Smooth muscle cell (in vitro differentiated cells): ENCODE data around the gene MEST. TPM values are rescaled to one million over a fixed set of nuclear protein-coding genes. Genes with fewer than 3 reads are reported as not detected.

Experiments
- DNase-seq: peaks from one replicate; lab custom pipeline; 2025; ENCODE audit not compliant: unreplicated experiment; lab: John Stamatoyannopoulos, UW
- H2AFZ ChIP-seq: fragments of 200-600 bp; sonication (generic); 2 replicates; pipeline ENCODE4 v1.6.0; 2016; ENCODE audit warnings: antibody characterized with exemption, low read depth, mild to moderate bottlenecking
- H3F3A ChIP-seq: fragments of 200-600 bp; sonication (generic); 2 replicates; pipeline ENCODE4 v1.6.0; 2017; ENCODE audit warnings: antibody characterized with exemption, low read depth
- H3K27ac ChIP-seq: fragments of 200-600 bp; sonication (generic); 2 replicates; pipeline ENCODE4 v1.5.1; 2016; ENCODE audit warnings: low read depth, mild to moderate bottlenecking
- H3K27me3 ChIP-seq: fragments of 200-600 bp; sonication (generic); 2 replicates; pipeline ENCODE4 v1.6.1; 2016; ENCODE audit warnings: low read depth, mild to moderate bottlenecking
- H3K36me3 ChIP-seq: fragments of 200-600 bp; sonication (generic); 2 replicates; pipeline ENCODE4 v1.5.1; 2016; ENCODE audit warnings: low read depth
- H3K4me1 ChIP-seq: fragments of 200-600 bp; sonication (generic); 2 replicates; pipeline ENCODE4 v1.5.1; 2016; ENCODE audit warnings: low read depth
- H3K4me2 ChIP-seq: fragments of 200-600 bp; sonication (generic); 2 replicates; pipeline ENCODE4 v1.6.0; 2016; ENCODE audit warnings: mild to moderate bottlenecking
- H3K4me3 ChIP-seq: fragments of 200-600 bp; sonication (generic); 2 replicates; pipeline ENCODE4 v1.5.1; 2016; ENCODE audit warnings: mild to moderate bottlenecking
- H3K79me2 ChIP-seq: fragments of 200-600 bp; sonication (generic); 2 replicates; pipeline ENCODE4 v1.6.0; 2016; ENCODE audit warnings: low read depth, mild to moderate bottlenecking
- H3K9ac ChIP-seq: fragments of 200-600 bp; sonication (generic); 2 replicates; pipeline ENCODE4 v1.6.0; 2016; ENCODE audit warnings: low read depth
- H3K9me3 ChIP-seq: fragments of 200-600 bp; sonication (generic); replicated peaks from 2 replicates; pipeline ENCODE4 v1.5.1; 2016; ENCODE audit warnings: low read depth
- H4K20me1 ChIP-seq: fragments of 200-600 bp; sonication (generic); 2 replicates; pipeline ENCODE4 v1.6.0; 2016; ENCODE audit warnings: low read depth
- WGBS: methylation state at CpG from one replicate; pipeline ENCODE4 v1.1.7; 2016; ENCODE audit warnings: low lambda C conversion rate; 5-methylcytosine and 5-hydroxymethylcytosine counted together
- polyA plus RNA-seq: library from polyadenylated mRNA; unstranded; fragments of >200 nt; fragmentation: Nextera tagmentation; extraction: Ambion mirVana; gene quantifications from 2 replicates; pipeline ENCODE4 v1.2.1, GENCODE V29; 2016
- total RNA-seq: library from RNA; depleted of rRNA; stranded (reverse); fragments of >200 nt; gene quantifications from 2 replicates; pipeline ENCODE4 v1.2.3, GENCODE V29; 2014
- TF ChIP-seq, protein P1 (sequence below): fragments of 200-600 bp; sonication (generic); IDR thresholded peaks from 2 replicates; pipeline ENCODE4 v1.5.1; 2017; ENCODE audit warnings: borderline replicate concordance, mild to moderate bottlenecking, antibody characterized with exemption; ENCODE audit not compliant: insufficient read depth, poor library complexity, severe bottlenecking

Gene MEST
- total and polyA plus RNA-seq, 2 experiments from 2014 or later, result 1,229 to 1,655 TPM

DNA sequence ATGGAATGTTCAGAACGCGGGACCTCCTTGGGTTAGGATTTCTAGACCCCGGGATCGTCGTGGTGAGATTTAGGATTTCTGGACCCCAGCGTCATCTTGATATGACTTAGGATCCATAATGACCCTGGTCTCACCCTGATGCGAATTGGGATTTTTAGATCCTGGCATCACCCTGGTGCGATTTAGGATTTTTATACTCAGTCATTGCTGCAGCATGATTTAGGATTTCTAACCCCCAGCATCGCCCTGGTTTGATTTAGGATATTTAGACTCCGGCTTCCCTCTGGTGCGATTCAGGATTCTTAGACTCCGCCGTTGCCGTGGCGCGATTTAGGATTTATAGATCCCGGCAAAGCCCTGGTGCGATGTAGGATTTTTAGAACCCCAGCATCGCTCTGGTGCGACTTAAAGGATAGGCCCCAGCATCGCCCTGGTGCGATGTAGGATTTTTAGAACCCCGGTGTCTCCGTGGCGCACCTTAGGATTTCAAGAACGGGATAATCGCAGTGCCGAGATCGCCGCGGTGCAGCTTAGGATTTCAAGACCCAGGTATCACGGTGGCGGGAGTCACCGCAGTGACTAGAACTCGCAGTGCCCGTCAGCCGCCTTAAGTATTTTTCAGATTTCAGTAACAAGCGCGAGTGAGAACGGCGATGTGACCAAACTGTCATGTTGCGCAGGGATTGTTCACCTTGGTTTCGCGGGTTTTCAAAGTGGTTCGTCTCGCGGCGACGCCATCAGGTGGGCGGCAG is 814 bp downstream of the MEST start:
- TF ChIP-seq, protein P1, sequence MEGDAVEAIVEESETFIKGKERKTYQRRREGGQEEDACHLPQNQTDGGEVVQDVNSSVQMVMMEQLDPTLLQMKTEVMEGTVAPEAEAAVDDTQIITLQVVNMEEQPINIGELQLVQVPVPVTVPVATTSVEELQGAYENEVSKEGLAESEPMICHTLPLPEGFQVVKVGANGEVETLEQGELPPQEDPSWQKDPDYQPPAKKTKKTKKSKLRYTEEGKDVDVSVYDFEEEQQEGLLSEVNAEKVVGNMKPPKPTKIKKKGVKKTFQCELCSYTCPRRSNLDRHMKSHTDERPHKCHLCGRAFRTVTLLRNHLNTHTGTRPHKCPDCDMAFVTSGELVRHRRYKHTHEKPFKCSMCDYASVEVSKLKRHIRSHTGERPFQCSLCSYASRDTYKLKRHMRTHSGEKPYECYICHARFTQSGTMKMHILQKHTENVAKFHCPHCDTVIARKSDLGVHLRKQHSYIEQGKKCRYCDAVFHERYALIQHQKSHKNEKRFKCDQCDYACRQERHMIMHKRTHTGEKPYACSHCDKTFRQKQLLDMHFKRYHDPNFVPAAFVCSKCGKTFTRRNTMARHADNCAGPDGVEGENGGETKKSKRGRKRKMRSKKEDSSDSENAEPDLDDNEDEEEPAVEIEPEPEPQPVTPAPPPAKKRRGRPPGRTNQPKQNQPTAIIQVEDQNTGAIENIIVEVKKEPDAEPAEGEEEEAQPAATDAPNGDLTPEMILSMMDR, result no peak
- Histone ChIP-seq H3K4me3 (peak overlapping the region; percentile 64), H3K27ac (peak overlapping the region; percentile 23), H3K79me2 (peaks cover 55% of the 10 kb centered on the region), H3K4me2 (peak overlapping the region; percentile 82), H3K27me3 (no peaks in the 10 kb centered on the region), H2AFZ (no peak overlapping the region), H3K4me1 (peaks cover 28% of the 10 kb centered on the region), H4K20me1 (peaks cover 51% of the 10 kb centered on the region), H3K36me3 (no peaks in the 10 kb centered on the region), H3F3A (peaks cover 12% of the 10 kb centered on the region), H3K9ac (peak overlapping the region; percentile 44), H3K9me3 (no peaks in the 10 kb centered on the region)
- DNase-seq, result no peak
- 51% methylated on average over 50 of the region's 50 CpGs for WGBS

DNA sequence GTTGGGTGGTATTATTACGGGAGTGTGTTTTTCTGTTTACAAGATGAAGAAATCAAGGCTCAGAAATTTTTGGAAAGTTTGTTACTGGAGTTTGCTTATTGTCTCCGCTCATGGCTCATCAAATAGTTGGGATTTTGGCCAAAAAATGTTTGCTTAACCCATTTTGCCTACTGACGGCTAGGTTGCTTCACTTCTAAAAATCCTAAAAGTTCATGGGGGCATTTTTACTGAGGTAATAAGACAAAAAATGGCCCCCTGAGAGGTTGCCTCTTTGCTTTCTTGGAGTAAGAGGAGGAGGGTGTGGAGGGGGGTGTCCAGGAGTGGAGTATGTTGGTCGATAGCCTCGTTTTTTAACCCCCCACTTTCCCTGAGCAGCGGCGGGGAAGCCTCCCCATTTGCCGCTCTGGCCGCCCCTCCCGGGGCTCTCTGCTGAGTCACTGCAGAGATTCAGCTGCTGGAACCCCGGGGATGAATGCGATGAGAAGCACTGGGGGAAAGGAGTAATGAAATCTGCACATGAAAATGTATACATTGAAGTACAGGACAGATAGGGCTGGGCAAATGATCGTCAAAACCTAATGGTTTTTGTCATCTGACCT is 1.5 kb downstream of the MEST start:
- peak overlapping the region; percentile 58 for H3K27ac ChIP-seq
- no peak for DNase-seq

DNA sequence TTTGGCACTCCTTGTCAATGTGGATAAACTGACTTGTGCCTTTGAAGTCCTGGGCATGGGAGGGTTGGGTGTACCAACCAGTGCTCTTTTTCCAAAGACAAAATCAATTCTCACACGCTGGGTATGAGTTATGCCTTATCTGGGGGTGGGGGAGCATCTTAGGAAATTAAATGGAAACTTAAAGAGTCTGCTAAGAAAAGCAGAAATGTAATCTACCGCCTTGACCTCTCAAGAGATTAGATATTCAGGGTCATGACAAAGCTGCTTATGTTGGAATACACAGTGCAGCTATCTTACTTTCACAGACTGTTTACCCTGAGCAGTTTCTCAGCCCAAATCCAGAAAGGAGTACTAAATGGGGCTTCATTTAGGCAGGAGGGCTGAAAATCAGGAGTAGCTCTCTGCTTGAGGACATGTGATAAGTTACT is 2.6 kb downstream of the MEST start:
- H3K4me3 ChIP-seq, result peak overlapping the region; percentile 64
- H4K20me1 ChIP-seq, result peaks cover 65% of the 10 kb centered on the region
- 18% methylated on average over 2 of the region's 2 CpGs for WGBS
- H3K4me2 ChIP-seq, result peak overlapping the region; percentile 82
- no peak overlapping the region for H2AFZ ChIP-seq
- H3F3A ChIP-seq, result peaks cover 10% of the 10 kb centered on the region
- no peak overlapping the region for H3K9ac ChIP-seq
- H3K27ac ChIP-seq, result peak overlapping the region; percentile 58
- peaks cover 58% of the 10 kb centered on the region for H3K79me2 ChIP-seq
- H3K4me1 ChIP-seq, result peaks cover 20% of the 10 kb centered on the region
- TF ChIP-seq, protein P1, result no peak
- no peaks in the 10 kb centered on the region for H3K27me3 ChIP-seq
- H3K36me3 ChIP-seq, result no peaks in the 10 kb centered on the region
- no peak for DNase-seq
- H3K9me3 ChIP-seq, result no peaks in the 10 kb centered on the region

More for the DNA sequence above, 1.5 kb downstream of the MEST start:
- peaks cover 12% of the 10 kb centered on the region for H3F3A ChIP-seq
- 33% methylated on average over 13 of the region's 13 CpGs for WGBS
- no peak overlapping the region for H2AFZ ChIP-seq
- peak overlapping the region; percentile 82 for H3K4me2 ChIP-seq
- peaks cover 57% of the 10 kb centered on the region for H4K20me1 ChIP-seq
- H3K36me3 ChIP-seq, result no peaks in the 10 kb centered on the region
- H3K9me3 ChIP-seq, result no peaks in the 10 kb centered on the region
- TF ChIP-seq, protein P1, result no peak
- H3K79me2 ChIP-seq, result peaks cover 58% of the 10 kb centered on the region
- peak overlapping the region; percentile 44 for H3K9ac ChIP-seq
- peak overlapping the region; percentile 64 for H3K4me3 ChIP-seq
- no peaks in the 10 kb centered on the region for H3K27me3 ChIP-seq
- peaks cover 28% of the 10 kb centered on the region for H3K4me1 ChIP-seq

DNA sequence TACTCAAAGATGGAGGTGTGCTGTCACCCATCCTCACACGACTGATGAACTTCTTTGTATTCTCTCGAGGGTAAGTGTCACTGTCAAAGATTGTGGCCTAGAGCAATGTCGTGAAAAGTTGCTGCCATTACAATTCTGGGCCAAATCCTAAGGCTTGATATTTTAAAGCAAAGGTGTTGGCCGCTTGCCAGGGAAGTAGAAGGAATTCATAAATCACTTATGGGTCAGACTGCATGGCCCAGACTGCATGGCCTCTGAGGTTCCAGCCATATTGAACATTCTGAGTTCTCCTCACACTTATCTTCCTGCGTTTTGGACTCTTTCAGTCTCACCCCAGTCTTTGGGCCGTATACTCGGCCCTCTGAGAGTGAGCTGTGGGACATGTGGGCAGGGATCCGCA is 8.6 kb downstream of the MEST start:
- no peak overlapping the region for H3K27ac ChIP-seq
- H3K4me3 ChIP-seq, result no peak overlapping the region
- peaks cover 25% of the 10 kb centered on the region for H3K79me2 ChIP-seq
- no peaks in the 10 kb centered on the region for H3F3A ChIP-seq
- no peak overlapping the region for H3K9ac ChIP-seq
- H3K4me1 ChIP-seq, result no peaks in the 10 kb centered on the region
- no peaks in the 10 kb centered on the region for H3K36me3 ChIP-seq
- peaks cover 67% of the 10 kb centered on the region for H4K20me1 ChIP-seq
- H3K27me3 ChIP-seq, result no peaks in the 10 kb centered on the region
- WGBS, result 94% methylated on average over 8 of the region's 8 CpGs
- H3K9me3 ChIP-seq, result no peaks in the 10 kb centered on the region
- no peak overlapping the region for H3K4me2 ChIP-seq
- TF ChIP-seq, protein P1, result no peak
- H2AFZ ChIP-seq, result no peak overlapping the region
- no peak for DNase-seq
